Gastroesophageal sphincter (tissue), 3 donors: ENCODE measurements around the gene NHSL1.

Experiments used
- EP300 ChIP-seq: sonication (generic); formaldehyde crosslinking; IDR thresholded peaks from one replicate; pipeline ENCODE4 v1.6.1; 2017; ENCODE audit warnings: antibody characterized with exemption, mild to moderate bottlenecking
- POLR2A ChIP-seq, 2 donors: fragments of 450-650 bp; IDR thresholded peaks; one replicate each; pipeline ENCODE4 v1.6.1; 2017; ENCODE audit warnings: antibody characterized with exemption in 2 of 2, mild to moderate bottlenecking in 2 of 2, moderate library complexity in 1 of 2
- POLR2AphosphoS5 ChIP-seq: sonication (generic); formaldehyde crosslinking; IDR thresholded peaks from one replicate; pipeline ENCODE4 v1.6.1; 2017; ENCODE audit warnings: antibody characterized with exemption
- TF ChIP-seq, protein P1 (sequence below), 4 experiments: fragments of 200-600 bp in 2 of 4; fragments of 450-650 bp in 2 of 4; sonication (generic) in 1 of 4; IDR thresholded peaks; one replicate each; pipeline ENCODE4 v1.5.1; 2017 to 2019; ENCODE audit warnings: antibody characterized with exemption in 4 of 4, mild to moderate bottlenecking in 2 of 4, moderate library complexity in 2 of 4

DNA sequence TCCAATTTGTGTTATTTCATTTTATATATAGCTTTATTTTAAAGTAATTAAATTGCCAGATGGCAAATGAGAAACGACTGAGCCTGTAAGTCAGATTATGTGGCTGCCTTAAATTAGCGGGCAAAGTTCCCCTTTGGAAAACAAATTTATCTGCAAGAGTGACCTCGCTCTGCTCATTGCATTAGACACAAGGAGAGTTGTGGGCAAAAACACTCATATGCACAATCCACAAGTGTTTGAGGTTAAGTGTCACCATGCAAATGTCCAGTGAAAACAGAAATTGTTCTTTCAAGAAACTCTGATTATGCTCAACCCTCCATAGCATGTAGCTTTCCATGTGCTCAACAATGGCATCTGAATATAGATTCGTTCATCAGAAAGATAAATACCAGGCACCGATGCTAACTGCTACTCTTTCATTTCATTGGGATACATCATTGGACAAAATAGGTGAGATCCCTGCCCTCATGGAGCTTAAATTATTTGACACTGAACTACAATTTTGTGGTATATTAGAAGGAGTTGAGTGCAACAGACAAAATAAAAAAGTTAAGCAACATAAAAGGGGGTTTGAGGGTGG lies 1.7 kb upstream of the NHSL1 start:
- TF ChIP-seq EP300 (no peak), POLR2AphosphoS5 (no peak), POLR2A (IDR thresholded peaks at IDR 0.05) (no peak)
- TF ChIP-seq, protein P1, sequence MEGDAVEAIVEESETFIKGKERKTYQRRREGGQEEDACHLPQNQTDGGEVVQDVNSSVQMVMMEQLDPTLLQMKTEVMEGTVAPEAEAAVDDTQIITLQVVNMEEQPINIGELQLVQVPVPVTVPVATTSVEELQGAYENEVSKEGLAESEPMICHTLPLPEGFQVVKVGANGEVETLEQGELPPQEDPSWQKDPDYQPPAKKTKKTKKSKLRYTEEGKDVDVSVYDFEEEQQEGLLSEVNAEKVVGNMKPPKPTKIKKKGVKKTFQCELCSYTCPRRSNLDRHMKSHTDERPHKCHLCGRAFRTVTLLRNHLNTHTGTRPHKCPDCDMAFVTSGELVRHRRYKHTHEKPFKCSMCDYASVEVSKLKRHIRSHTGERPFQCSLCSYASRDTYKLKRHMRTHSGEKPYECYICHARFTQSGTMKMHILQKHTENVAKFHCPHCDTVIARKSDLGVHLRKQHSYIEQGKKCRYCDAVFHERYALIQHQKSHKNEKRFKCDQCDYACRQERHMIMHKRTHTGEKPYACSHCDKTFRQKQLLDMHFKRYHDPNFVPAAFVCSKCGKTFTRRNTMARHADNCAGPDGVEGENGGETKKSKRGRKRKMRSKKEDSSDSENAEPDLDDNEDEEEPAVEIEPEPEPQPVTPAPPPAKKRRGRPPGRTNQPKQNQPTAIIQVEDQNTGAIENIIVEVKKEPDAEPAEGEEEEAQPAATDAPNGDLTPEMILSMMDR (IDR thresholded peaks at IDR 0.05): no peak
